GM06990 (cell line): ENCODE results near the gene BLZF1.
"Not testable (repeated sequence)": the region's sequence is repeated elsewhere in the genome, so short reads cannot be mapped to it uniquely, and the experiment has no call there.

Experiments used
- DNase-seq: peaks from one replicate; pipeline ENCODE4 v3.0.0-alpha.2; 2011; ENCODE audit not compliant: insufficient read length; ENCODE audit errors: extremely low read depth
- H3K27me3 ChIP-seq: replicated peaks from 2 replicates; pipeline ENCODE4 v1.6.0; 2011; ENCODE audit warnings: low read length; ENCODE audit not compliant: control insufficient read depth, insufficient read depth
- H3K36me3 ChIP-seq: 2 replicates; pipeline ENCODE4 v1.5.1; 2011; ENCODE audit warnings: low read length; ENCODE audit not compliant: control insufficient read depth, insufficient read depth
- H3K4me3 ChIP-seq: replicated peaks from 2 replicates; pipeline ENCODE4 v1.5.1; 2011; ENCODE audit warnings: low read depth, mild to moderate bottlenecking, control low read depth, low read length
- CTCF ChIP-seq: IDR thresholded peaks from 2 replicates; pipeline ENCODE4 v1.5.1; 2011; ENCODE audit warnings: low read length, control low read depth, mild to moderate bottlenecking, inconsistent platforms; ENCODE audit not compliant: insufficient read depth, poor library complexity, severe bottlenecking

The BLZF1 gene

GRCh38 chr1:169338617-169339016, 29.4 kb upstream of the BLZF1 start:
- TF ChIP-seq CTCF: no peak
- no peaks in the 10 kb centered on the region for H3K27me3 ChIP-seq

GRCh38 chr1:169339773-169340172, 28.2 kb upstream of the BLZF1 start:
- no peaks in the 10 kb centered on the region for H3K36me3 ChIP-seq
- H3K4me3 ChIP-seq: no peak overlapping the region
- no peaks in the 10 kb centered on the region for H3K27me3 ChIP-seq
- no peak for DNase-seq
- TF ChIP-seq CTCF: no peak

More at GRCh38 chr1:169338617-169339016, 29.4 kb upstream of the BLZF1 start:
- no peak for DNase-seq
- Histone ChIP-seq H3K36me3 (no peaks in the 10 kb centered on the region), H3K4me3 (no peak overlapping the region)

GRCh38 chr1:169340882-169341281, 27.1 kb upstream of the BLZF1 start:
- Histone ChIP-seq H3K27me3 (no peaks in the 10 kb centered on the region), H3K4me3 (no peak overlapping the region), H3K36me3 (no peaks in the 10 kb centered on the region)
- DNase-seq: no peak
- TF ChIP-seq CTCF: no peak

GRCh38 chr1:169342096-169342495, 25.9 kb upstream of the BLZF1 start:
- H3K27me3 ChIP-seq, H3K36me3 ChIP-seq, DNase-seq, H3K4me3 ChIP-seq: not testable (repeated sequence)

GRCh38 chr1:169345511-169345910, 22.5 kb upstream of the BLZF1 start:
- DNase-seq: no peak
- Histone ChIP-seq H3K4me3 (no peak overlapping the region), H3K36me3 (no peaks in the 10 kb centered on the region), H3K27me3 (no peaks in the 10 kb centered on the region)
- TF ChIP-seq CTCF: no peak

- no peak for TF ChIP-seq CTCF
- Histone ChIP-seq H3K27me3 (no peaks in the 10 kb centered on the region), H3K4me3 (no peak overlapping the region), H3K36me3 (no peaks in the 10 kb centered on the region)
- no peak for DNase-seq
Measured at GRCh38 chr1:169346036-169346589, 21.9 kb upstream of the BLZF1 start.
